ENCODE measurements around the gene EGR1.
A peak's percentile ranks its signal among the peaks of the same experiment; 100 is the strongest.

The EGR1 gene

DNA sequence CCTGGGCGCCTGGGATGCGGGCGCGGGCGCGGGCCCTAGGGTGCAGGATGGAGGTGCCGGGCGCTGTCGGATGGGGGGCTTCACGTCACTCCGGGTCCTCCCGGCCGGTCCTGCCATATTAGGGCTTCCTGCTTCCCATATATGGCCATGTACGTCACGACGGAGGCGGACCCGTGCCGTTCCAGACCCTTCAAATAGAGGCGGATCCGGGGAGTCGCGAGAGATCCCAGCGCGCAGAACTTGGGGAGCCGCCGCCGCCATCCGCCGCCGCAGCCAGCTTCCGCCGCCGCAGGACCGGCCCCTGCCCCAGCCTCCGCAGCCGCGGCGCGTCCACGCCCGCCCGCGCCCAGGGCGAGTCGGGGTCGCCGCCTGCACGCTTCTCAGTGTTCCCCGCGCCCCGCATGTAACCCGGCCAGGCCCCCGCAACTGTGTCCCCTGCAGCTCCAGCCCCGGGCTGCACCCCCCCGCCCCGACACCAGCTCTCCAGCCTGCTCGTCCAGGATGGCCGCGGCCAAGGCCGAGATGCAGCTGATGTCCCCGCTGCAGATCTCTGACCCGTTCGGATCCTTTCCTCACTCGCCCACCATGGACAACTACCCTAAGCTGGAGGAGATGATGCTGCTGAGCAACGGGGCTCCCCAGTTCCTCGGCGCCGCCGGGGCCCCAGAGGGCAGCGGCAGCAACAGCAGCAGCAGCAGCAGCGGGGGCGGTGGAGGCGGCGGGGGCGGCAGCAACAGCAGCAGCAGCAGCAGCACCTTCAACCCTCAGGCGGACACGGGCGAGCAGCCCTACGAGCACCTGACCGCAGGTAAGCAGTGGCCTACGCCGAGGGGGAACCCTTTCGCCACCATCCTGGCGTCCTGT lies at the start of gene EGR1:
EGR1 (plus strand) TSS at position 219 of the 864 bp plus-strand sequence; CDS start at position 502, 283 bp downstream.
- DNase-seq (ENCODE audit: low read depth): peak; percentile 55

- DNase-seq (ENCODE audit: low read depth): no peak
Measured at GRCh38 chr5:138418444-138418843, 46.8 kb upstream of the EGR1 start.

DNA sequence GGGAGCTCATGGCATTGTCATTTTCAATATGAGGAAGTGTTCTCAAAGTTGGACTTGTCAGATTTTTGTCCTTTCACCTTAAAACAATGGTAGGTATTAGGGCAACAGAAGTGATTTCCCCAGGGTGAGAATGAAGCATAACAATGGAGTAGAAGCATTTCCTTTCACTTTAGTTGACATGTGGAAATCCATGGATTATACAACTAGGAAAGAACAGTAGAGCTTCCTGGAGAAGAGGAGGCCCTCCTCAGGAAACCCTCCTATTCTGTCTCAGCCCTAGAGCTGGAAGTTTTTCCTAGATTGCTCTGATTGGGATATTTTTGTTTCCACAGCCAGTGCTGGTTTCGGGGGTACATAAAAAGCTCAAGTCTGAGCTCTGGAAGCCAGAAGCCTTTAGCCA lies 40.2 kb upstream of the EGR1 start:
- no peak for DNase-seq (ENCODE audit: low read depth)

- no peak for DNase-seq (ENCODE audit: low read depth)
Measured at GRCh38 chr5:138435943-138436342, 29.3 kb upstream of the EGR1 start.

- DNase-seq (ENCODE audit: low read depth): no peak
Measured at GRCh38 chr5:138438003-138438723, 27.1 kb upstream of the EGR1 start.

GRCh38 chr5:138438724-138439476 lies 26.4 kb upstream of the EGR1 start, which contains the start of gene REEP2:
TSS of gene REEP2 (plus strand) at chr5:138439057. CDS start at chr5:138439209, 152 bp downstream.
- DNase-seq (ENCODE audit: low read depth): no peak

GRCh38 chr5:138439477-138440158 lies 25.7 kb upstream of the EGR1 start:
- DNase-seq (ENCODE audit: low read depth): no peak

DNA sequence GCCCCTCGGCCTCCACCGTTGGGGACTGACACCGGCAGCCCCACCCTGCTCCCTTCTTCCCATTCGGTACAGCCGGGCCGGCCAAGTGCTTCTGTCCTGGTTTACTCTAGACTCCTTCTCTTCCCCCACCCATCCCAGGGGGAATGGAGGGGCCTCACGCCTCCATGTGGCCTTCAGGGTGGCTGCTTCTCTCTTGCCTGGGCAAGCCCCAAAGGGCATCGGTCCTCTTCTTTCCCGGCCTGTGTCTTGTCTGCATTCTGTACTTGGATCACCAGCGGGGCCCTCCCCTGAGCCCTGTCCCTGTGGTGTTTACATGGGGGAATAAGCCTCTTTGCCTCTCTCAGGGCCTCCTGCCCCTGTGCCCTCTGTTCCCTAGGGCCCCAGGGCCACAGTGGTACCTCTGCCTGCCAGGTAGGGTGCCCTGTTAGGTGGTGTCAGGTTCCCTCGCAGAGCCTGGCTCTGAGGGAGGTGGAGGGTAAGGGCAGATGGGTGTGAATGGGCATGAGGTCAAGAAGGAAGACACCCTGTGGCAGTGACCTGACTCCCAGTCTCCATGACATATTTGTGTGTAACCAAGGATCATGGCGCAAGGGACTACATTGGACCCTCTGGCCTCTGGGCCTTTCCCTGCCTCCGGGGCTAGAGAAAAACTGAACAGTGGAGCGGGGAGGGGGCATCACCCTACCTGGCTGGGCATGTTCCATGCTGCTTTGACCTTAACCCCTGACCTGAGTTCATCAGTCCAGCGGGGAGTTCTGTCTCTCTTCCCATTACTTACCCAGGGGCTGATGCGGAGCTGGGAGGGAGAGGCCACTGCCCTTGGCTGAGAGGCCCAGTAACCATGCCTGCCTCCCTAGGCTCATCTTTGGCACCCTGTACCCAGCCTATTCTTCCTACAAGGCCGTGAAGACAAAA lies 24.9 kb upstream of the EGR1 start:
- no peak for DNase-seq (ENCODE audit: low read depth)

DNA sequence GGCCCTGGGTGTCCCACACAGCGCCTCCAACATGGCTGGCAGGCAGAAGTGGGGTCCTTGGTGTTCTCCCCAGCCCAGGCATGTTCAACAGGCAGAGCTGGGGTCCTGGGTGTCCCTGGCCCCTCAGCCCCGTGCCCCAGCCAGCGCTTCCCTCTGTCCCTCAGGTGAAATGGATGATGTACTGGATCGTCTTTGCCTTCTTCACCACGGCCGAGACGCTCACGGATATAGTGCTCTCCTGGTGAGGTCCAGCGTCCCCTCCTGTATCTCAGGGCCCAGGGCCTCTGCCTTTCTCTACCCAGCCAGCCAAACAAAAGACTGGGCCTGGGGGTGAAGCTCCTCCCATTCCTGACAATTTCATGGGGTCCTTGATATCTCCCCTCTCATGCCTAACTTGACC lies 24.1 kb upstream of the EGR1 start:
- no peak for DNase-seq (ENCODE audit: low read depth)

GRCh38 chr5:138444078-138444773 lies 21.1 kb upstream of the EGR1 start:
- no peak for DNase-seq (ENCODE audit: low read depth)

DNA sequence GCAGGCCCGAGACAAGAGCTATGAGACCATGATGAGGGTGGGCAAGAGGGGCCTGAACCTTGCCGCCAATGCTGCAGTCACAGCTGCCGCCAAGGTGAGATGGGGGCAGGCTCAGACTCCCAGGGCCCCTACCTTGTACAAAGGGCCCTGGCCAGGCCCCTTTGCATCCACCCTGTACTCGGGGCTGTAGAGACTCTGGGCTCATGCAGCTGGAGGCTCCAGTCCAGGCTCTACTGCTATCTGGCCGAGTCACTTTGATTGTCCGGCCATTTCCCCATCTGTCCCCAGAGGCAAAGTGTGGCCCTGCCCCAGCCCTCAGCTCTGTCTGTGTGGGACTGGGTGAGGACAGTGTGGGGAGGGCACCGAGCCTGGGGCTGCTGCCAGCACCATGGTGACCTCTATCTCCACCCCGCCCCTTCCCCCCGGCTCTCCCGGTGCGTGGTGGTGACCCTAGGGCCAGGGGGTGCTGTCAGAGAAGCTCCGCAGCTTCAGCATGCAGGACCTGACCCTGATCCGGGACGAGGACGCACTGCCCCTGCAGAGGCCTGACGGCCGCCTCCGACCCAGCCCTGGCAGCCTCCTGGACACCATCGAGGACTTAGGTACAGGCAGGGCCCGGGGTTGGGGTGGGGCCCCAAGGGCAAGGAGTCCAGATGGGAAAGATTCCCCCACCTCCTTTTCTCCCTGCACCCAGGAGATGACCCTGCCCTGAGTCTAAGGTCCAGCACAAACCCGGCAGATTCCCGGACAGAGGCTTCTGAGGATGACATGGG lies 20.3 kb upstream of the EGR1 start:
- DNase-seq (ENCODE audit: low read depth): no peak

- DNase-seq (ENCODE audit: low read depth): no peak
Measured at GRCh38 chr5:138445547-138446271, 19.6 kb upstream of the EGR1 start.

- DNase-seq (ENCODE audit: low read depth): no peak
Measured at GRCh38 chr5:138448070-138448469, 17.2 kb upstream of the EGR1 start.

DNA sequence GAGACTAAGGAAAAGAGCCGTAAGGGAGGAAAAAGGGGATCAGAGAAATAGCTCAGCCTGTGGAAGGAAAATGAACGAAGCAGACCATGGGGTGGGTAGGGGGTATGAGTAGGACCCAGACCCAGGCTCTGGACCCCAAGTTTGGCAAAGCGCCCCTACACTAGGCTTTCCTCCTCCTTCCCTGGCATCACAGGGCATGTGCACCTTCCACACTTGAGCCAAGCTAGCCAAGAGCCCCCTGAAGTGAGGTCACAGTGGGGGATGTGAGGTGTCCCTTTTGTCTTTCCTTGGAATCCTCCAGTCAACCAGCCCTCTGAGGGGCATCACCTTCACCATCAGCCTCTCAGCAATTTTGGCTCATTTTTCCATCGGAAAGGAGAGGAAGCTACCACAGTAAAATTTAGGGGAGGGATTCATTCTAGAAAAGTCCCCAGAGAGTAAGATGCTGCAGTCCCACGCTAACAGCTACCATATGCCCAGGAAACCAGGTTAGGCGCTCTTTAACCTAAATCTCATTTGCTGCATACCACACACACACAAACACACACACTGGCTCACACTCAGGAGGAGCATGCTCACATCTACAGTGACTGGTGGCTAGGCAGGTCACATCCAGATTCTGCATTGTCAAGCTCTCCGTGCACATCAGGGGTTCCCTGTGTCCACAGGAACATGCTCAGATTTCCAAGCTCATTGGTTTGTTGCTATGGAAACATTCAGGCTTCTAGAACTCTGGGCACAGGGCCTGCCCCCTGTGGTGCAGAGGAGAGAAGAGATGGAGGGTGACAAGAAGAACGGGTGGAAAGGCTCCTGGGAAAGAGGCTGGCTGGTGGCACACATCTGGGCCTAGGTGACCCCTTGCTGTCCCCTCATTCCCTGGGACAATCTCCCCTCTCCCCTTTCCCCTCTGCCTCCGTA lies 16.5 kb upstream of the EGR1 start:
- DNase-seq (ENCODE audit: low read depth): no peak

DNA sequence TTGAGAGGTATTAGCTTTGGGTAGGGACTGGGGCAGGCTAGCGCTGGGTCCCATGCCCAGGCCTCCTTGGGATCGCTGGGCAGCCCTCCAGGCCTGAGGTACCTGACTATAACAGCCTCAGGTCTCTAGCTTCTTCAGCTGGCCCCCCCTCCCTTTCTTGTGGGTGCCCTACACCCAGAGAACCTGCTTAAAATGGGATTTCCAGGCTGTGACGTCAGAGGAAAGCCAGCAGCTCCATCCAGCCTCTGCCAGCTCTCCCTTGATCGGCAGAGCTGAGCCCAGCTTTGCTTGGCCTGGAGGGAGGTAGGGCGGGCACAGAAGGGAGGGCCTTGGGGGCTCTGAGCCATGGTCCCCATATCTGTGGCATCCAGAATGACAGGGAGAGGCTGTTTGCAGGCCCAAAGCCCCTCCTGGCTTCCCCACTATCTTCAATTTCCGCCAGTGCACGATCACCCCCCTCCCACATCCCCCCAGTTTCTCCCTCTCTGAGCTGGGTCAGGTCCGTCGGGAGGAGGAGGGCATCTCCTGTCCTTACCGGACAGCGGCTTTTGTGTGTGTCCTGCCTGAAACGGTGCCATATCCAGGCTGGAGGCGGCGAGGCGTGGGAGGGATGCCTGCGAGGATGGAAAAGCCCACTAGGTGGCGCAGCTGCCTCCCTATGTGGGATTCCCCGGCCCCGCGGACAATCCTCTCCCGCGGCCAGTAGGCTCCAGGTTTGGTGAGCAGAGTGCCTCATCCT lies 15.6 kb upstream of the EGR1 start:
- no peak for DNase-seq (ENCODE audit: low read depth)

- DNase-seq (ENCODE audit: low read depth): no peak
Measured at GRCh38 chr5:138450971-138451370, 14.3 kb upstream of the EGR1 start.

DNA sequence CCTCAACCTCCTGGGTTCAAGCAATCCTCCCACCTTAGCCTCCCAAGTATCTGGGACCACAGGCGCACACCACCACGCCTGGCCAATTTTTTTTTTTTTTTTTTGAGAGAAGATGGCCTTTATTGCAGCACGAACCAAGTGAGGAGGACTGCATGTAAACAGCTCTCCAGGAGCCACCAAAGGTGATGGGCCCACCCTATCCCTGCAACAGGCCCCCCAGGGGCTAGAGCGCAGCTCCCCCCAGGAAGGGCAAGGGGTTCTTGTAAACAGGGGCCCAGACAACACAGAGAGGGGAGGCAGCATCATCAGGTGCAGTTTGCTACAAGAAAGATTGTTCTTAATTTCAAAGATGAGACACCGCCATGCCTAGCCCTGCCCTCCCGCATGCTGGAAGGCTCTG lies 12.6 kb upstream of the EGR1 start:
- no peak for DNase-seq (ENCODE audit: low read depth)

Data from HS-27A (cell line).